ENCODE measurements around the gene CLRN1. TPM values are rescaled to one million over a fixed set of nuclear protein-coding genes. Genes with fewer than 3 reads are reported as not detected.

Gene CLRN1
- total RNA-seq, 1 donor from 2014 or later, result not detected

DNA sequence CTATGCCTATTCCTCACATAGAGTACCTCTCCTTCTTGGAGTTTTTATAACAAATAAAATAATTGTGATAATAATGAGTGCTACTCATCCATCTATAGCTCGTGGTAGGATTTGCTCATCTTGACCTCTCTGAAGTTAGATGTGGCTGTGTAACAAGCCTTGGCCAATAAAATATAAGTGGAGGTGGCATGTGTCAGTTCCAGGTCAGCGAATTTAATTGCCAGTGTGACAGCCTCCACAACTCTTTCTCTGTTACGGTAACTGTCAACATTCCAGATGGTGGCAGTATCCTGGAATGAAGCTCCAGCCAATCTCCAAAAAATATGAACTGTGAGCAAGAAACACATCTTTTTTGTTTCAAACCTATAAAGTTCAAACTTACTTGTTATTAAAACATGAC, 13.8 kb downstream of the CLRN1 start:
- intact Hi-C loops (cut with DNase I), result no loop called here
- Histone ChIP-seq H3K4me1 (no peaks in the 10 kb centered on the region), H3K9me3 (no peaks in the 10 kb centered on the region), H3K27ac (no peak overlapping the region), H3K36me3 (no peaks in the 10 kb centered on the region), H3K27me3 (no peaks in the 10 kb centered on the region), H3K4me3 (no peak overlapping the region)
- TF ChIP-seq CTCF (IDR thresholded peaks at IDR 0.05), result no peak
- no peak for TF ChIP-seq POLR2A (IDR thresholded peaks at IDR 0.05)
- no peak for TF ChIP-seq POLR2AphosphoS5 (IDR thresholded peaks at IDR 0.05; ENCODE audit: insufficient read depth in 1 of 2, low read depth in 1 of 2)
- DNase-seq (ENCODE audit: extremely low spot score in 2 of 2), result no peak

GRCh38 chr3:150956376-150956775, 16.2 kb downstream of the CLRN1 start:
- no peaks in the 10 kb centered on the region for H3K4me1 ChIP-seq
- no peak for TF ChIP-seq POLR2A (IDR thresholded peaks at IDR 0.05)
- TF ChIP-seq POLR2AphosphoS5 (IDR thresholded peaks at IDR 0.05; ENCODE audit: insufficient read depth in 1 of 2, low read depth in 1 of 2), result no peak
- no peak for TF ChIP-seq CTCF (IDR thresholded peaks at IDR 0.05)
- no peaks in the 10 kb centered on the region for H3K9me3 ChIP-seq
- DNase-seq (ENCODE audit: extremely low spot score in 2 of 2), result no peak
- intact Hi-C loops (cut with DNase I), result no loop called here
- H3K36me3 ChIP-seq, result no peaks in the 10 kb centered on the region
- H3K27ac ChIP-seq, result no peak overlapping the region
- H3K4me3 ChIP-seq, result no peak overlapping the region
- H3K27me3 ChIP-seq, result no peaks in the 10 kb centered on the region

DNA sequence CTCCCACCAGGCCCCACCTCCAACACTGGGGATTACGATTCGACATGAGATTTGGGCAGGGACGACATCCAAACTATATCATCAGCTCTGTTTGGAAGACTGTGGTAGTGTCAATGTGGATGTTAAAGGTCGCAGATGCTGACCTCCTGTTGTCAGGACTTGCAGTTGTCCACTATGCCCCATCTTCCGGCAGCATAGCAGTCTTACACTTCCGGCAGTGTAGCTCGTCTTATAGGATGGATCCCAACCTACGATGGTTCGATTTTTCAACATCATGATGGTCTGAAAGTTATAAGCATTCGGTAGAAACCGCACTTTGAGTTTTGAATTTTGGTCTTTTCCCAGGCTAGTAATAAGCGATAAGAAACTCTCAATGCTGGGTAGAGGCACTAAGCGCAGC, 20.6 kb downstream of the CLRN1 start:
- no peaks in the 10 kb centered on the region for H3K9me3 ChIP-seq
- no peaks in the 10 kb centered on the region for H3K27me3 ChIP-seq
- intact Hi-C loops (cut with DNase I), result no loop called here
- H3K27ac ChIP-seq, result no peak overlapping the region
- H3K36me3 ChIP-seq, result no peaks in the 10 kb centered on the region
- H3K4me1 ChIP-seq, result no peaks in the 10 kb centered on the region
- DNase-seq (ENCODE audit: extremely low spot score in 2 of 2), result no peak
- no peak overlapping the region for H3K4me3 ChIP-seq
- TF ChIP-seq POLR2AphosphoS5 (IDR thresholded peaks at IDR 0.05; ENCODE audit: insufficient read depth in 1 of 2, low read depth in 1 of 2), result no peak
- TF ChIP-seq POLR2A (IDR thresholded peaks at IDR 0.05), result no peak
- no peak for TF ChIP-seq CTCF (IDR thresholded peaks at IDR 0.05)

- DNase-seq (ENCODE audit: extremely low spot score in 2 of 2), result no peak
- no peaks in the 10 kb centered on the region for H3K9me3 ChIP-seq
- no peak overlapping the region for H3K4me3 ChIP-seq
- no peak overlapping the region for H3K27ac ChIP-seq
- no peaks in the 10 kb centered on the region for H3K4me1 ChIP-seq
- intact Hi-C loops (cut with DNase I), result no loop called here
- no peaks in the 10 kb centered on the region for H3K27me3 ChIP-seq
- no peak for TF ChIP-seq POLR2AphosphoS5 (IDR thresholded peaks at IDR 0.05; ENCODE audit: insufficient read depth in 1 of 2, low read depth in 1 of 2)
- no peaks in the 10 kb centered on the region for H3K36me3 ChIP-seq
Measured at GRCh38 chr3:150945226-150946032, 27.1 kb downstream of the CLRN1 start.

DNA sequence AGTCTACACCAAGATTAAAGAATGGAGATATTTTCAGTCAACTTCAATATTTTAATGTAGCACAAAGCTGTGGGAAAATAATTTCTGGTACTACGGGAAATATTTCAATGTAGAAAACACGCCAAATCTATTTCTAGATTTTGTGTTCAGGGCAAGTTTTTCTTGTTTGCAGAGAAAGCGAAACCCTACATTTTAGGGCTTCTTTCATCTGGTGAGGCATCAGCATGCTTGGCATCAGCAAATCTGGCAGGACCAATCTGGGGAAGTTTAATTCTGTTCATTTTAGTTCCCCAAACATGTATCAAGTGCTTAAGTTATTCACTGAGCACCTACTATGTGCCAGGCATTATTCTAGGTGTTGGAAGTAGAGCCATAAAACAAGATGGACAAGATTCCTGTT, 30.3 kb downstream of the CLRN1 start:
- no peak overlapping the region for H3K4me3 ChIP-seq
- no peaks in the 10 kb centered on the region for H3K27me3 ChIP-seq
- H3K27ac ChIP-seq, result no peak overlapping the region
- TF ChIP-seq POLR2A (IDR thresholded peaks at IDR 0.05), result no peak
- TF ChIP-seq POLR2AphosphoS5 (IDR thresholded peaks at IDR 0.05; ENCODE audit: insufficient read depth in 1 of 2, low read depth in 1 of 2), result no peak
- TF ChIP-seq CTCF (IDR thresholded peaks at IDR 0.05), result no peak
- no peaks in the 10 kb centered on the region for H3K4me1 ChIP-seq
- intact Hi-C loops (cut with DNase I), result no loop called here
- H3K36me3 ChIP-seq, result no peaks in the 10 kb centered on the region
- no peak for DNase-seq (ENCODE audit: extremely low spot score in 2 of 2)
- H3K9me3 ChIP-seq, result no peaks in the 10 kb centered on the region

All from vagina (tissue), 2 donors.